ENCODE measurements around the gene MEI1.

GRCh38 chr22:41681616-41682015, 17.7 kb upstream of the MEI1 start:
- no peak for TF ChIP-seq POLR2A (IDR thresholded peaks at IDR 0.05)
- TF ChIP-seq, protein P1, sequence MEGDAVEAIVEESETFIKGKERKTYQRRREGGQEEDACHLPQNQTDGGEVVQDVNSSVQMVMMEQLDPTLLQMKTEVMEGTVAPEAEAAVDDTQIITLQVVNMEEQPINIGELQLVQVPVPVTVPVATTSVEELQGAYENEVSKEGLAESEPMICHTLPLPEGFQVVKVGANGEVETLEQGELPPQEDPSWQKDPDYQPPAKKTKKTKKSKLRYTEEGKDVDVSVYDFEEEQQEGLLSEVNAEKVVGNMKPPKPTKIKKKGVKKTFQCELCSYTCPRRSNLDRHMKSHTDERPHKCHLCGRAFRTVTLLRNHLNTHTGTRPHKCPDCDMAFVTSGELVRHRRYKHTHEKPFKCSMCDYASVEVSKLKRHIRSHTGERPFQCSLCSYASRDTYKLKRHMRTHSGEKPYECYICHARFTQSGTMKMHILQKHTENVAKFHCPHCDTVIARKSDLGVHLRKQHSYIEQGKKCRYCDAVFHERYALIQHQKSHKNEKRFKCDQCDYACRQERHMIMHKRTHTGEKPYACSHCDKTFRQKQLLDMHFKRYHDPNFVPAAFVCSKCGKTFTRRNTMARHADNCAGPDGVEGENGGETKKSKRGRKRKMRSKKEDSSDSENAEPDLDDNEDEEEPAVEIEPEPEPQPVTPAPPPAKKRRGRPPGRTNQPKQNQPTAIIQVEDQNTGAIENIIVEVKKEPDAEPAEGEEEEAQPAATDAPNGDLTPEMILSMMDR (IDR thresholded peaks at IDR 0.05), result no peak
